ENCODE data around the gene ZNF790. TPM values are rescaled to one million over a fixed set of nuclear protein-coding genes. Genes with fewer than 3 reads are reported as not detected.

The ZNF790 gene
- total RNA-seq, 1 experiment from 2014 or later = 7.2 TPM

GRCh38 chr19:36772311-36773222 lies 65.6 kb downstream of the ZNF790 start, which contains the start of gene ZNF850:
ZNF850 (minus strand) TSS chr19:36772807; CDS start chr19:36762606, 10,201 bp downstream.
- DNase-seq (ENCODE audit: low read depth) = peak; percentile 92

- peak; percentile 78 for DNase-seq (ENCODE audit: low read depth)
These were observed 66.6 kb downstream of the ZNF790 start for GRCh38 chr19:36771261-36772231.

Other genes with a start within 250 kb of the ZNF790 start
- 8.3 and 12.8 TPM in 2 replicates for gene ZNF382, start 233.1 kb downstream of the ZNF790 start, total RNA-seq (2014; rRNA removed; shearing (Covaris generic))
- gene ZNF461, start 171.6 kb downstream of the ZNF790 start, total RNA-seq (2014; rRNA removed; shearing (Covaris generic)) = 8.4 and 15.9 TPM in 2 replicates
- 7.6 and 7.7 TPM in 2 replicates for gene ZNF567, start 150.8 kb downstream of the ZNF790 start, total RNA-seq (2014; rRNA removed; shearing (Covaris generic))
- gene ZNF850, start 65.6 kb downstream of the ZNF790 start, total RNA-seq (2014; rRNA removed; shearing (Covaris generic)) = 2.7 and 4.4 TPM in 2 replicates
- 0.96 and 3.0 TPM in 2 replicates for gene ZNF345, start 12.5 kb upstream of the ZNF790 start, total RNA-seq (2014; rRNA removed; shearing (Covaris generic))
- gene ZNF829, start 77.9 kb upstream of the ZNF790 start, total RNA-seq (2014; rRNA removed; shearing (Covaris generic)) = 2.1 and 3.0 TPM in 2 replicates
- gene ZNF568, start 77.9 kb upstream of the ZNF790 start, total RNA-seq (2014; rRNA removed; shearing (Covaris generic)) = 7.3 and 9.7 TPM in 2 replicates
- 3.3 and 9.6 TPM in 2 replicates for gene ZNF420, start 240.0 kb upstream of the ZNF790 start, total RNA-seq (2014; rRNA removed; shearing (Covaris generic))

Measured in M059J (cell line).